ENCODE data around the gene SGCD. TPM values are rescaled to one million over a fixed set of nuclear protein-coding genes. Genes with fewer than 3 reads are reported as not detected.

The SGCD gene
- total and polyA plus RNA-seq, 4 donors, result 12.2 to 129 (median 22.3) TPM

DNA sequence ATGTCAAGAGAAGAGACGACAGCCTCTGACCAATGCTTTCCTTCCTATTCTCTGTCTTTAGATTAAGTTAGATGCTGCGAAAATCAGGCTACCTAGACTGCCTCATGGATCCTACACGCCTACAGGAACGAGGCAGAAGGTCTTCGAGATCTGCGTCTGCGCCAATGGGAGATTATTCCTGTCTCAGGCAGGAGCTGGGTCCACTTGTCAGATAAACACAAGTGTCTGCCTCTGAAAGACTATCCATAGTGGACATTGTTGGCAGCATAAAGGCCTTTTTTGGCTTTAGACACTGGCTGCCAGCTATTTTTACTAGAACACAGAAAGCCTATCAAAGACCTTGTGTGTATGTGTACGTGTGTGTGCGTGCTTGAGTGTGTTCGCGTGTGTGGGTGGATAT, 432.2 kb downstream of the SGCD start:
- no peak overlapping the region for H3K4me3 ChIP-seq (ENCODE audit: low read length in 2 of 2)
- no peaks in the 10 kb centered on the region for H3K27me3 ChIP-seq (ENCODE audit: control insufficient read depth in 1 of 2, insufficient read depth in 2 of 2, low read length in 1 of 2)
- ATAC-seq (ENCODE audit: low FRiP score) (no peak), DNase-seq (no peak)
- H3K27ac ChIP-seq (ENCODE audit: low read depth in 1 of 2, low read length in 2 of 2), result no peak overlapping the region
- H3K36me3 ChIP-seq (ENCODE audit: control insufficient read depth in 1 of 2, insufficient read depth in 2 of 2, low read length in 1 of 2), result peaks cover 5% of the 10 kb centered on the region in 2 donors
- no peaks in the 10 kb centered on the region for H3K4me1 ChIP-seq (ENCODE audit: control insufficient read depth in 1 of 2, insufficient read depth in 2 of 2, low read length in 2 of 2)
- intact Hi-C loops (cut with DNase I), result no loop called here
- 92 to 94% methylated on average over 11 of the region's 11 CpGs for WGBS, 2 donors
- H3K9me3 ChIP-seq (ENCODE audit: control insufficient read depth, low read length), result no peaks in the 10 kb centered on the region

DNA sequence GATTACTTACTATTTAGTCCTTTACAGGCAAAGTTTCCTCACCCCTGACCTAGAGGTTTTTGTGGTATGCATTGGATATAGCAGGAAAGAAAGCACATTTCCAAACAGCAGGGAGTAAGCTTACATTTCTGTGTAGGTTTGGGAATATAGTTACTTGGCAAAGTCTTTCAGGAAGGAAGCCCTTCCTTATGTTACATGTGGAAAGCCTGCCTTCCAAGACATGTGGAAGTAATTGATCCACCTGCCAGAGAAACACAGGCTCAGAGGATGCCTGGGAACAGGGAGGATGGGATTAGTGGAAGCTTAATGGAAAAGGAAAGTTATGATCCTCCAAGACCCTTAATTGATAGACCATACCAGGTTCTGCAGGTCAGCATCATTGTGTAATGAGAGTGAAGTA, 435.8 kb downstream of the SGCD start:
- Histone ChIP-seq H3K9me3 (ENCODE audit: control insufficient read depth, low read length) (no peaks in the 10 kb centered on the region), H3K36me3 (ENCODE audit: control insufficient read depth in 1 of 2, insufficient read depth in 2 of 2, low read length in 1 of 2) (peaks cover 3 to 7% of the 10 kb centered on the region in 2 donors), H3K4me1 (ENCODE audit: control insufficient read depth in 1 of 2, insufficient read depth in 2 of 2, low read length in 2 of 2) (no peaks in the 10 kb centered on the region), H3K4me3 (ENCODE audit: low read length in 2 of 2) (no peak overlapping the region), H3K27ac (ENCODE audit: low read depth in 1 of 2, low read length in 2 of 2) (no peak overlapping the region), H3K27me3 (ENCODE audit: control insufficient read depth in 1 of 2, insufficient read depth in 2 of 2, low read length in 1 of 2) (no peaks in the 10 kb centered on the region)
- intact Hi-C loops (cut with DNase I), result no loop called here
- no peak for ATAC-seq (ENCODE audit: low FRiP score)
- DNase-seq, result no peak

GRCh38 chr5:156764176-156764971, 437.4 kb downstream of the SGCD start:
- DNase-seq (no peak), ATAC-seq (ENCODE audit: low FRiP score) (no peak)
- WGBS, 2 donors, result 77 to 80% methylated on average over 6 of the region's 6 CpGs
- no peaks in the 10 kb centered on the region for H3K9me3 ChIP-seq (ENCODE audit: control insufficient read depth, low read length)
- no peak overlapping the region for H3K27ac ChIP-seq (ENCODE audit: low read depth in 1 of 2, low read length in 2 of 2)
- intact Hi-C loops (cut with DNase I), result no loop called here
- no peak overlapping the region for H3K4me3 ChIP-seq (ENCODE audit: low read length in 2 of 2)
- peaks cover 4 to 7% of the 10 kb centered on the region in 2 donors for H3K36me3 ChIP-seq (ENCODE audit: control insufficient read depth in 1 of 2, insufficient read depth in 2 of 2, low read length in 1 of 2)
- H3K27me3 ChIP-seq (ENCODE audit: control insufficient read depth in 1 of 2, insufficient read depth in 2 of 2, low read length in 1 of 2), result no peaks in the 10 kb centered on the region
- H3K4me1 ChIP-seq (ENCODE audit: control insufficient read depth in 1 of 2, insufficient read depth in 2 of 2, low read length in 2 of 2), result no peaks in the 10 kb centered on the region

DNA sequence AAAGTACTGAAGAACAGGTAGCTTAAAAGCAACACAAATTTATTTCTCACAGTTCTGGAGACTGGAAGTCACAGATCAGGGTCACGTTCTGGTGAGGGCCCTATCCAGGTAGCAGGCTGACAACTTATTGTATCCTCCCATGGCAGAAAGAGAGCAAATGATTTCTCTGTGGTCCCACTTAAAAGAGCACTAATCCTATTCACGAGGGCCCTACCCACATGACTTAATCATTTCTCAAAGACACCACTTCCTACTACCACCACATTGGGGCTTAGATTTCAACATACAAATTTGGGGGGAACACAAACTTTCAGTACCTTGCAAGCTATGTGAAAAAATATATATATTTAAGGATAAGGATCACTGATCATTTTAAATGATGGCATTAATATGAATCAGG, 447.3 kb downstream of the SGCD start:
- peaks cover 0 to 2% of the 10 kb centered on the region in 2 donors for H3K4me1 ChIP-seq (ENCODE audit: control insufficient read depth in 1 of 2, insufficient read depth in 2 of 2, low read length in 2 of 2)
- DNase-seq (no peak), ATAC-seq (ENCODE audit: low FRiP score) (no peak)
- H3K36me3 ChIP-seq (ENCODE audit: control insufficient read depth in 1 of 2, insufficient read depth in 2 of 2, low read length in 1 of 2), result no peaks in the 10 kb centered on the region
- intact Hi-C loops (cut with DNase I), result no loop called here
- H3K4me3 ChIP-seq (ENCODE audit: low read length in 2 of 2), result no peak overlapping the region
- WGBS, 2 donors, result 62 to 81% methylated on average over 2 of the region's 2 CpGs
- H3K27ac ChIP-seq (ENCODE audit: low read depth in 1 of 2, low read length in 2 of 2), result no peak overlapping the region
- no peaks in the 10 kb centered on the region for H3K27me3 ChIP-seq (ENCODE audit: control insufficient read depth in 1 of 2, insufficient read depth in 2 of 2, low read length in 1 of 2)
- H3K9me3 ChIP-seq (ENCODE audit: control insufficient read depth, low read length), result no peaks in the 10 kb centered on the region

GRCh38 chr5:156778139-156778706, 451.3 kb downstream of the SGCD start:
- intact Hi-C loops (cut with DNase I), result no loop called here
- H3K27me3 ChIP-seq (ENCODE audit: control insufficient read depth in 1 of 2, insufficient read depth in 2 of 2, low read length in 1 of 2), result no peaks in the 10 kb centered on the region
- no peaks in the 10 kb centered on the region for H3K36me3 ChIP-seq (ENCODE audit: control insufficient read depth in 1 of 2, insufficient read depth in 2 of 2, low read length in 1 of 2)
- 56 to 58% methylated on average over 1 of the region's 1 CpG for WGBS, 2 donors
- DNase-seq (no peak), ATAC-seq (ENCODE audit: low FRiP score) (no peak)
- no peak overlapping the region for H3K4me3 ChIP-seq (ENCODE audit: low read length in 2 of 2)
- H3K9me3 ChIP-seq (ENCODE audit: control insufficient read depth, low read length), result peaks cover 3% of the 10 kb centered on the region
- H3K4me1 ChIP-seq (ENCODE audit: control insufficient read depth in 1 of 2, insufficient read depth in 2 of 2, low read length in 2 of 2), result peaks cover 0 to 2% of the 10 kb centered on the region in 2 donors
- no peak overlapping the region for H3K27ac ChIP-seq (ENCODE audit: low read depth in 1 of 2, low read length in 2 of 2)

GRCh38 chr5:156778752-156779151, 451.8 kb downstream of the SGCD start:
- no peak for DNase-seq
- H3K27me3 ChIP-seq (ENCODE audit: control insufficient read depth in 1 of 2, insufficient read depth in 2 of 2, low read length in 1 of 2), result no peaks in the 10 kb centered on the region
- WGBS, 2 donors, result 75 to 94% methylated on average over 2 of the region's 2 CpGs
- ATAC-seq (ENCODE audit: low FRiP score), result no peak
- peaks cover 0 to 2% of the 10 kb centered on the region in 2 donors for H3K4me1 ChIP-seq (ENCODE audit: control insufficient read depth in 1 of 2, insufficient read depth in 2 of 2, low read length in 2 of 2)
- intact Hi-C loops (cut with DNase I), result no loop called here
- H3K9me3 ChIP-seq (ENCODE audit: control insufficient read depth, low read length), result peaks cover 6% of the 10 kb centered on the region
- H3K36me3 ChIP-seq (ENCODE audit: control insufficient read depth in 1 of 2, insufficient read depth in 2 of 2, low read length in 1 of 2), result no peaks in the 10 kb centered on the region
- H3K4me3 ChIP-seq (ENCODE audit: low read length in 2 of 2), result no peak overlapping the region
- H3K27ac ChIP-seq (ENCODE audit: low read depth in 1 of 2, low read length in 2 of 2), result no peak overlapping the region

- H3K4me1 ChIP-seq (ENCODE audit: control insufficient read depth in 1 of 2, insufficient read depth in 2 of 2, low read length in 2 of 2), result peaks cover 0 to 2% of the 10 kb centered on the region in 2 donors
- 87% methylated on average over 4 of the region's 4 CpGs for WGBS, 2 donors
- H3K36me3 ChIP-seq (ENCODE audit: control insufficient read depth in 1 of 2, insufficient read depth in 2 of 2, low read length in 1 of 2), result no peaks in the 10 kb centered on the region
- H3K27ac ChIP-seq (ENCODE audit: low read depth in 1 of 2, low read length in 2 of 2), result no peak overlapping the region
- DNase-seq (no peak), ATAC-seq (ENCODE audit: low FRiP score) (no peak)
- H3K9me3 ChIP-seq (ENCODE audit: control insufficient read depth, low read length), result peaks cover 7% of the 10 kb centered on the region
- intact Hi-C loops (cut with DNase I), result no loop called here
- no peak overlapping the region for H3K4me3 ChIP-seq (ENCODE audit: low read length in 2 of 2)
- no peaks in the 10 kb centered on the region for H3K27me3 ChIP-seq (ENCODE audit: control insufficient read depth in 1 of 2, insufficient read depth in 2 of 2, low read length in 1 of 2)
Measured at GRCh38 chr5:156779436-156779835, 452.5 kb downstream of the SGCD start.

- H3K4me1 ChIP-seq (ENCODE audit: control insufficient read depth in 1 of 2, insufficient read depth in 2 of 2, low read length in 2 of 2), result peaks cover 0 to 2% of the 10 kb centered on the region in 2 donors
- intact Hi-C loops (cut with DNase I), result no loop called here
- 91 to 96% methylated on average over 5 of the region's 5 CpGs for WGBS, 2 donors
Measured at GRCh38 chr5:156783092-156783491, 456.1 kb downstream of the SGCD start.

GRCh38 chr5:156794687-156795086, 467.7 kb downstream of the SGCD start:
- Histone ChIP-seq H3K9me3 (ENCODE audit: control insufficient read depth, low read length) (peaks cover 2% of the 10 kb centered on the region), H3K36me3 (ENCODE audit: control insufficient read depth in 1 of 2, insufficient read depth in 2 of 2, low read length in 1 of 2) (no peaks in the 10 kb centered on the region), H3K27ac (ENCODE audit: low read depth in 1 of 2, low read length in 2 of 2) (no peak overlapping the region), H3K27me3 (ENCODE audit: control insufficient read depth in 1 of 2, insufficient read depth in 2 of 2, low read length in 1 of 2) (no peaks in the 10 kb centered on the region), H3K4me1 (ENCODE audit: control insufficient read depth in 1 of 2, insufficient read depth in 2 of 2, low read length in 2 of 2) (no peaks in the 10 kb centered on the region), H3K4me3 (ENCODE audit: low read length in 2 of 2) (no peak overlapping the region)
- intact Hi-C loops (cut with DNase I), result no loop called here
- 9 to 24% methylated on average over 2 of the region's 2 CpGs for WGBS, 2 donors
- no peak for ATAC-seq (ENCODE audit: low FRiP score)
- no peak for DNase-seq

More at GRCh38 chr5:156783092-156783491, 456.1 kb downstream of the SGCD start:
- Histone ChIP-seq H3K4me3 (ENCODE audit: low read length in 2 of 2) (no peak overlapping the region), H3K36me3 (ENCODE audit: control insufficient read depth in 1 of 2, insufficient read depth in 2 of 2, low read length in 1 of 2) (no peaks in the 10 kb centered on the region), H3K27ac (ENCODE audit: low read depth in 1 of 2, low read length in 2 of 2) (no peak overlapping the region), H3K27me3 (ENCODE audit: control insufficient read depth in 1 of 2, insufficient read depth in 2 of 2, low read length in 1 of 2) (no peaks in the 10 kb centered on the region), H3K9me3 (ENCODE audit: control insufficient read depth, low read length) (peaks cover 7% of the 10 kb centered on the region)
- no peak for DNase-seq
- no peak for ATAC-seq (ENCODE audit: low FRiP score)
